GM12878 (cell line): ENCODE results near the gene HSP90AB1. TPM values are rescaled to one million over a fixed set of nuclear protein-coding genes. Genes with fewer than 3 reads are reported as not detected.
A peak's percentile ranks its signal among the peaks of the same experiment; 100 is the strongest.

Source experiments
- ATAC-seq: fragments of 200-7000 bp; cut with Tn5 transposase; 3 replicates; pipeline ENCODE4 v1.9.1; 2020; ENCODE audit warnings: mild to moderate bottlenecking, moderate library complexity
- BruUV-seq: library from RNA; stranded (reverse); fragments of 400-500 nt; replicated peaks from 2 replicates; lab custom pipeline; 2021; lab: Mats Ljungman, UMichigan
- CTCF ChIA-PET: fragments of 300-600 bp; sonication (Branson Sonifier 250); formaldehyde crosslinking; extraction: SDS; loops from one replicate; lab custom pipeline; 2021; ENCODE audit warnings: inconsistent platforms; lab: Yijun Ruan, JAX
- POLR2A ChIA-PET: fragments of 350-600 bp; formaldehyde crosslinking; extraction: SDS; loops from one replicate; lab custom pipeline; 2021; ENCODE audit warnings: inconsistent platforms; lab: Charles Lee
- RAD21 ChIA-PET: fragments of 300-600 bp; sonication (Branson Sonifier 250); formaldehyde crosslinking; loops from one replicate; lab custom pipeline; 2023; ENCODE audit warnings: antibody characterized with exemption; ENCODE audit not compliant: unreplicated experiment; lab: Charles Lee
- SMC1A ChIA-PET: fragments of 300-600 bp; sonication (Branson Sonifier 250); formaldehyde crosslinking; loops from one replicate; lab custom pipeline; 2023; ENCODE audit not compliant: unreplicated experiment, uncharacterized antibody; lab: Charles Lee
- DNase-seq: peaks from one replicate; pipeline ENCODE4 v3.0.0-alpha.2; 2011; ENCODE audit warnings: low read depth, low spot score
- FAIRE-seq: peaks from 3 replicates; lab custom pipeline; 2011; peaks lifted over from hg19 to GRCh38; lab: Jason Lieb, UNC
- H2AFZ ChIP-seq: 2 replicates; pipeline ENCODE4 v1.6.0; 2011; ENCODE audit warnings: low read depth, low read length, control low read depth; ENCODE audit not compliant: control insufficient read depth
- H3K27ac ChIP-seq: 2 replicates; pipeline ENCODE4 v1.5.1; 2011; ENCODE audit warnings: control low read depth; ENCODE audit not compliant: control insufficient read depth, insufficient read depth
- H3K27me3 ChIP-seq, 2 experiments: replicated peaks in 1 of 2; 2 replicates each; pipeline versions ENCODE4 v1.6.0 to v1.6.1; 2011; ENCODE audit warnings: low read length in 1 of 2; ENCODE audit not compliant: control insufficient read depth in 2 of 2, insufficient read depth in 2 of 2
- H3K36me3 ChIP-seq, 2 experiments: 2 replicates each; pipeline ENCODE4 v1.5.1; 2011; ENCODE audit warnings: low read length in 1 of 2; ENCODE audit not compliant: control insufficient read depth in 2 of 2, insufficient read depth in 2 of 2
- H3K4me1 ChIP-seq: 2 replicates; pipeline ENCODE4 v1.6.1; 2011; ENCODE audit warnings: mild to moderate bottlenecking, low read length, moderate library complexity, mixed read lengths; ENCODE audit not compliant: control insufficient read depth, insufficient read depth
- H3K4me2 ChIP-seq: 2 replicates; pipeline ENCODE4 v1.6.0; 2011; ENCODE audit warnings: control low read depth; ENCODE audit not compliant: control insufficient read depth, insufficient read depth
- H3K4me3 ChIP-seq: fragments of 200-600 bp; sonication (generic); 2 replicates; pipeline ENCODE4 v1.5.1; 2016
- H3K79me2 ChIP-seq: 2 replicates; pipeline ENCODE4 v1.6.0; 2011; ENCODE audit warnings: low read length; ENCODE audit not compliant: control insufficient read depth, insufficient read depth
- H3K9ac ChIP-seq: 2 replicates; pipeline ENCODE4 v1.8.0; 2011; ENCODE audit warnings: low read length, control low read depth, mixed read lengths; ENCODE audit not compliant: control insufficient read depth, insufficient read depth
- H3K9me3 ChIP-seq: replicated peaks from 3 replicates; pipeline ENCODE4 v1.5.1; 2011; ENCODE audit warnings: mild to moderate bottlenecking, low read length; ENCODE audit not compliant: control insufficient read depth, insufficient read depth
- H4K20me1 ChIP-seq: 2 replicates; pipeline ENCODE4 v1.6.0; 2011; ENCODE audit not compliant: control insufficient read depth, insufficient read depth
- FOS ChIP-seq: IDR thresholded peaks from 3 replicates; pipeline ENCODE4 v1.6.1; 2011; ENCODE audit warnings: borderline replicate concordance; ENCODE audit not compliant: insufficient read length; ENCODE audit errors: extremely low read depth
- JUNB ChIP-seq: IDR thresholded peaks from 2 replicates; pipeline ENCODE4 v1.6.1; 2016; ENCODE audit warnings: antibody characterized with exemption, mild to moderate bottlenecking
- POLR2A ChIP-seq: IDR thresholded peaks from 2 replicates; pipeline ENCODE4 v1.6.1; 2011; ENCODE audit warnings: low read depth, mild to moderate bottlenecking, low read length
- POLR2AphosphoS2 ChIP-seq: IDR thresholded peaks from 2 replicates; pipeline ENCODE4 v1.6.1; 2011; ENCODE audit warnings: low read depth, mild to moderate bottlenecking, low read length, improper control_type of control experiment, moderate library complexity
- POLR2AphosphoS5 ChIP-seq: IDR thresholded peaks from 2 replicates; pipeline ENCODE4 v1.6.1; 2011; ENCODE audit warnings: mild to moderate bottlenecking, low read length, inconsistent platforms
- POU2F2 ChIP-seq: IDR thresholded peaks from 3 replicates; pipeline ENCODE4 v1.6.1; 2011; ENCODE audit warnings: low read depth, mild to moderate bottlenecking, low read length, borderline replicate concordance
- SMAD5 ChIP-seq: IDR thresholded peaks from 2 replicates; pipeline ENCODE4 v1.6.1; 2016; ENCODE audit warnings: antibody characterized with exemption, low read depth
- WGBS: methylation state at CpG from one replicate; pipeline ENCODE4 v1.1.6; 2016; ENCODE audit warnings: low lambda C conversion rate; ENCODE audit not compliant: insufficient replicate concordance, insufficient coverage; ENCODE audit errors: missing lambda C conversion rate; 5-methylcytosine and 5-hydroxymethylcytosine counted together
- in situ Hi-C: fragments of 300-500 bp; cut with MboI; formaldehyde crosslinking; loops from 9 replicates; pipeline ENCODE4 v1.14.3; 2018; ENCODE audit warnings: mixed read lengths
- intact Hi-C: fragments of 100-400 bp; cut with micrococcal nuclease; formaldehyde crosslinking; loops from one replicate; pipeline ENCODE4 v1.14.2; 2022; ENCODE audit not compliant: unreplicated experiment
- polyA plus RNA-seq, 11 experiments: library from polyadenylated mRNA; depleted of rRNA in 4 of 11; unstranded in 6 of 11; stranded (reverse) in 5 of 11; fragments of >200 nt; fragmentation: Nextera tagmentation in 4 of 11; fragmentation: Illumina TruSeq in 1 of 11; extraction: Ambion mirVana in 4 of 11; extraction: Trizol in 1 of 11; gene quantifications; 1 replicate in 1 of 11; 2 replicates in 10 of 11; pipeline versions ENCODE4 v1.2.1 to v1.2.3, GENCODE V29; 2011 to 2016; ENCODE audit warnings: inconsistent platforms in 2 of 11, missing spikeins in 2 of 11, low read depth in 1 of 11
- total RNA-seq, 4 experiments: library from RNA; depleted of rRNA in 3 of 4; stranded (reverse); fragments of >200 nt in 3 of 4; fragmentation: Illumina TruSeq in 1 of 4; extraction: Trizol in 1 of 4; gene quantifications; 2 replicates each; pipeline versions ENCODE4 v1.2.1 to v1.2.3, GENCODE V29; 2013 to 2021

HSP90AB1 gene
- total and polyA plus RNA-seq, 10 of the 15 experiments (the other 5 are each of a cell fraction or from before 2014, with no cell fraction given), result 988 to 1,682 (median 1,146) TPM

- no peak overlapping the region for H2AFZ ChIP-seq
- H3K9ac ChIP-seq, result no peak overlapping the region
- peak overlapping the region; percentile 99 for H3K27ac ChIP-seq
These were observed 8.4 kb downstream of the HSP90AB1 start for GRCh38 chr6:44255105-44255808.

More at GRCh38 chr6:44255105-44255808, 8.4 kb downstream of the HSP90AB1 start:
- intact Hi-C loops, result no loop called here
- peaks cover 43% of the 10 kb centered on the region for H3K4me1 ChIP-seq
- RAD21 ChIA-PET, result interaction anchor here (0.8 to 4.8 kb wide), 4 partner anchors 9 to 83 kb away, joined by 3 to 28 read pairs (median 4); partner anchors contain the start of gene HSP90AB1
- TF ChIP-seq POLR2A, result peak; percentile 76
- TF ChIP-seq FOS, result no peak
- TF ChIP-seq POLR2AphosphoS2, result peak; percentile 41; the same call in 1 of the 2 replicates
- TF ChIP-seq SMAD5, result peak; percentile 60; the same call in 1 of the 2 replicates
- TF ChIP-seq JUNB, result no peak
- TF ChIP-seq POU2F2, result peak; percentile 65; the same call in 1 of the 3 replicates
- peak; percentile 94 for TF ChIP-seq POLR2AphosphoS5
- FAIRE-seq (no peak), DNase-seq (no peak), ATAC-seq (0 out of 3 replicates have a peak, but pooled peaks have one; percentile 0)
- H4K20me1 ChIP-seq, result peaks cover 6% of the 10 kb centered on the region; the same call in 1 of the 2 replicates
- 61% methylated on average over 16 of the region's 16 CpGs for WGBS
- in situ Hi-C loops, result no loop called here
- peak overlapping the region; percentile 77; the same call in 1 of the 2 replicates for H3K4me3 ChIP-seq
- H3K4me2 ChIP-seq, result peak overlapping the region; percentile 71
- CTCF ChIA-PET, result interaction anchor here (0.7 to 5.0 kb wide), 7 partner anchors 8 to 82 kb away, joined by 3 to 45 read pairs (median 12); partner anchors contain the start of genes HSP90AB1 and SLC29A1
- H3K27me3 ChIP-seq, result no peaks in the 10 kb centered on the region
- no TSS peak for BruUV-seq
- H3K36me3 ChIP-seq, result peaks cover 40 to 57% of the 10 kb centered on the region in 2 experiments
- no peaks in the 10 kb centered on the region for H3K9me3 ChIP-seq
- SMC1A ChIA-PET, result interaction anchor here (0.9 to 3.1 kb wide), 6 partner anchors 9 to 82 kb away, joined by 3 to 25 read pairs (median 6); partner anchors contain the start of genes HSP90AB1 and SLC29A1
- H3K79me2 ChIP-seq, result peaks cover 84% of the 10 kb centered on the region
- POLR2A ChIA-PET, result interaction anchor here (0.9 to 10.7 kb wide), 8 partner anchors 8 to 79 kb away, joined by 3 to 131 read pairs (median 4); partner anchors contain the start of gene HSP90AB1
